ENCODE data around the gene SCN4A. TPM values are rescaled to one million over a fixed set of nuclear protein-coding genes. Genes with fewer than 3 reads are reported as not detected.

SCN4A gene
- under 0.01 and 0.15 TPM in 2 replicates for total RNA-seq

GRCh38 chr17:63972796-63973195, at the start of gene SCN4A:
SCN4A (minus strand) TSS chr17:63972918; CDS start chr17:63972841, 77 bp downstream.

GRCh38 chr17:64020056-64020766, 47.5 kb upstream of the SCN4A start, which contains the start of gene ICAM2:
ICAM2 (minus strand) TSS chr17:64020633; CDS start chr17:64006691, 13,942 bp downstream.

GRCh38 chr17:63998050-63998720, 25.5 kb upstream of the SCN4A start, which contains the start of gene PRR29:
PRR29 (plus strand) TSS chr17:63998351; CDS start chr17:63998365, 14 bp downstream.

GRCh38 chr17:63931981-63932561, 40.6 kb downstream of the SCN4A start, which contains the start of gene CD79B:
CD79B (minus strand) TSS chr17:63932331; CDS start chr17:63932261, 70 bp downstream.

DNA sequence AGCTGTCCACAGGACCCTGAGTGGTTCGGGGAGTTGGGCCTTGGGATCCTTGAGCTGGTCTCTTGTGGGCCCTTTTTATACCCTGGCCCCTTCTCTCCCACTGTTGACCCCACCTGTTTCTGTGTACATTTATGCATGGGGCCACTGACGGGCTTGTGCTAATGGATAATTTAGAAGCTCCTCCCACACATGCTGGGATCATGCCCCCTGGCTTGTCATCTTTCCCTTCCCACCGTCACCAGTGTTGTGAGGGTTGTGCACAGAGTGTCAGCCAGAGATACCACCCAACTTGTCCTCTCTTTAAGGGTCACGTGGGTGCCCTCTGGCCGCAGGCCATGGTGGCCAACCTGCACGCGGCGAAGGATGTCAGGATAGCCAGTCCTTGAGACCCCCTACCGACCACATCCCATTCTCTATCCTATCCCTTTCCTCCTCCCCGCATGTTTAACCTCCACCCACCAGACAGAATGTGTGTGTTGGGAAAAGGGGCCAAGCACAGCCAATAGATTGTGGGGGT, 53.9 kb downstream of the SCN4A start, which contains the start of gene GH1:
GH1 (minus strand) TSS at position 51 of the 517 bp plus-strand sequence. CDS start 63 bp downstream, outside the sequence.

DNA sequence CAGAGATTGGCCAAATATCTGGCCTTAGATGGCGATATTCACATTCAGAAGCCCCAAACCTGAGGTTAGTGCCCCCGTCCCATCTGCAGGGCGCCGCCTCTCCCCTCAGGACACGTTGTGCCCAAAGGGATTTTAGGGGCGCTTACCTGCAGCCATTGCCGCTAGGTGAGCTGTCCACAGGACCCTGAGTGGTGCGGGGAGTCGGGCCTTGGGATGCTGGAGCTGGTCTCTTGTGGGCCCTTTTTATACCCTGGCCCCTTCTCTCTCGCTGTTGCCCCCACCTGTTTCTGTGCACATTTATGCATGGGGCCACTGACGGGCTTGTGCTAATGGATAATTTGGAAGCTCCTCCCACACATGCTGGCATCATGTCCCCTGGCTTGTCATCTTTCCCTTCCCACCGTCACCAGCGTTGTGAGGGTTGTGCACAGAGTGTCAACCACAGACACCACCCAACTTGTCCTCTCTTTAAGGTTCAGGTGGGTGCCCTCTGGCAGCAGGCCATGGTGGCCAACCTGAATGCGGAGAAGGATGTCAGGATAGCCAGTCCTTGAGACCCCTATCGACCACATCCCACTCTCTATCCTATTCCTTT, 61.6 kb downstream of the SCN4A start, which contains the start of gene CSHL1:
CSHL1 (minus strand) TSS at position 218 of the 595 bp plus-strand sequence; CDS start at position 156, 62 bp downstream.

DNA sequence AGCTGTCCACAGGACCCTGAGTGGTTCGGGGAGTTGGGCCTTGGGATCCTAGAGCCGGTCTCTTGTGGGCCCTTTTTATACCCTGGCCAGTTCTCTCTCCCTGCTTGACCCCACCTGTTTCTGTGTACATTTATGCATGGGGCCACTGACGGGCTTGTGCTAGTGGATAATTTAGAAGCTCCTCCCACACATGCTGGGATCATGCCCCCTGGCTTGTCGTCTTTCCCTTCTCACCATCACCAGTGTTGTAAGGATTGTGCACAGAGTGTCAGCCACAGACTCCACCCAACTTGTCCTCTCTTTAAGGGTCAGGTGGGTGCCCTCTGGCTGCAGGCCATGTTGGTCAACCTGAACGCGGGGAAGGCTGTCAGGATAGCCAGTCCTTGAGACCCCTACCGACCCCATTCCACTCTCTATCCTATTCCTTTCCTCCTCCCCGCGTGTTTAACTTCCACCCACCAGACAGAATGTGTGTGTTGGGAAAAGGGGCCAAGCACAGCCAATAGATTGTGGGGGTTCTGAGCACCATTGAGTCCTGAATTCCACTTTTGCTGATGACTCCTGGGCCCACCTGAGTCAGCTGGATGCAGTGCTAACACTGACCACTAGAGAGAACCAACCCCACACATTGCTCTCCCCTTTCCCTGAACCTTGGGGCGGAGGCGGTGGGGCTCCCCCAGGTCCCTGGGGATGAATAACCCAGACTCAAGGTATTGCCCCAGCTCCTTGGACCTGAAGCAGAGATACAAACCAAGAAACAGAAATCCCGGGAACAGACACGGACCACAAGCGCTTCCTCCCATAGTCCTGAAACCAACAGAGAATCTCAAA, 76.0 kb downstream of the SCN4A start, which contains the start of gene CSH1:
CSH1 (minus strand) TSS at position 51 of the 831 bp plus-strand sequence. CDS start 63 bp downstream, outside the sequence.

Other genes starting within 250 kb of the SCN4A start
- 21.5 and 28.2 TPM in 2 replicates for gene STRADA, start 231.1 kb downstream of the SCN4A start, total RNA-seq
- gene CCDC47, start 199.3 kb downstream of the SCN4A start, total RNA-seq: 65.5 and 71.6 TPM in 2 replicates
- gene DDX42, start 198.7 kb downstream of the SCN4A start, total RNA-seq: 68.6 and 86.4 TPM in 2 replicates
- gene PSMC5, start 145.5 kb downstream of the SCN4A start, total RNA-seq: 55.1 and 101 TPM in 2 replicates
- gene FTSJ3, start 145.3 kb downstream of the SCN4A start, total RNA-seq: 62.3 and 101 TPM in 2 replicates
- gene SMARCD2, start 130.2 kb downstream of the SCN4A start, total RNA-seq: 120 and 133 TPM in 2 replicates
- gene CSH2, start 99.2 kb downstream of the SCN4A start, total RNA-seq: not detected in 2 replicates
- gene GH2, start 91.0 kb downstream of the SCN4A start, total RNA-seq: not detected in 2 replicates
- gene CSH1, start 76.3 kb downstream of the SCN4A start, total RNA-seq: not detected in 2 replicates
- 0.15 TPM in 1 of 2 replicates, not detected in the other for gene CSHL1, start 61.7 kb downstream of the SCN4A start, total RNA-seq
- not detected in 2 replicates for gene GH1, start 54.1 kb downstream of the SCN4A start, total RNA-seq
- 0.15 and 0.17 TPM in 2 replicates for gene CD79B, start 40.6 kb downstream of the SCN4A start, total RNA-seq
- gene PRR29, start 25.4 kb upstream of the SCN4A start, total RNA-seq: 1.5 and 1.8 TPM in 2 replicates
- 1.2 and 4.1 TPM in 2 replicates for gene ICAM2, start 47.7 kb upstream of the SCN4A start, total RNA-seq
- 8.0 and 15.9 TPM in 2 replicates for gene ERN1, start 157.2 kb upstream of the SCN4A start, total RNA-seq